Kidney epithelial cell (primary cell): ENCODE results near the gene MYOM1. TPM values are rescaled to one million over a fixed set of nuclear protein-coding genes. Genes with fewer than 3 reads are reported as not detected.

Source experiments
- DNase-seq: peaks from one replicate; pipeline ENCODE4 v3.0.0-alpha.2; 2010; ENCODE audit warnings: low read depth
- H3K27me3 ChIP-seq: 2 replicates; pipeline ENCODE4 v1.6.0; 2011; ENCODE audit warnings: low read length; ENCODE audit not compliant: control insufficient read depth, insufficient read depth
- H3K36me3 ChIP-seq: 2 replicates; pipeline ENCODE4 v1.5.1; 2011; ENCODE audit warnings: low read length; ENCODE audit not compliant: control insufficient read depth, insufficient read depth
- H3K4me3 ChIP-seq: 2 replicates; pipeline ENCODE4 v1.5.1; 2011; ENCODE audit warnings: low read depth, mild to moderate bottlenecking, control low read depth, low read length
- CTCF ChIP-seq: IDR thresholded peaks from 2 replicates; pipeline ENCODE4 v1.5.1; 2011; ENCODE audit warnings: mild to moderate bottlenecking, moderate library complexity, low read length, control low read depth, inconsistent platforms; ENCODE audit not compliant: insufficient read depth, poor library complexity, severe bottlenecking
- total RNA-seq: library from RNA; depleted of rRNA; stranded (reverse); fragments of >200 nt; gene quantifications from 2 replicates; pipeline ENCODE4 v1.2.3, GENCODE V29; 2015

MYOM1 gene
- total RNA-seq, 1 donor from 2014 or later: 0.04 TPM

DNA sequence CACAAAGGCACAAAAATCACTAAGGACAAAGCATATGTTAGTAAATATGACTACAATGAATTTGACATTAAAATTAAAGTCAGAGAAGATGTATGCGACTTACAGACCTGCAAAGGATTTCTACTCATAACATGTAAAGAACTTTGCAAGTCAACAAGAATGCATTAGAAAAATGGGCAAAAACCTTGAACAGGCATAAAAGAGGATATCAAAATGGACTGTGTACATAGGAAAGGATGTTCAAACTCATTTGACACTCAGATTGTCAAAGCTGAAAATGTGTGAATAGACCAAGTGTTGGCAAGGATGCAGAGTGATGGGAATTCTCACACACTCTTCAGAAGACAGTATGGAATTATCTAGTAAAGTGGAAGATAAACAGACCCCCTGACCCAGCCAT lies 94.9 kb downstream of the MYOM1 start:
- TF ChIP-seq CTCF: no peak
- no peak overlapping the region for H3K4me3 ChIP-seq
- H3K36me3 ChIP-seq: no peaks in the 10 kb centered on the region
- no peak for DNase-seq
- H3K27me3 ChIP-seq: no peaks in the 10 kb centered on the region

DNA sequence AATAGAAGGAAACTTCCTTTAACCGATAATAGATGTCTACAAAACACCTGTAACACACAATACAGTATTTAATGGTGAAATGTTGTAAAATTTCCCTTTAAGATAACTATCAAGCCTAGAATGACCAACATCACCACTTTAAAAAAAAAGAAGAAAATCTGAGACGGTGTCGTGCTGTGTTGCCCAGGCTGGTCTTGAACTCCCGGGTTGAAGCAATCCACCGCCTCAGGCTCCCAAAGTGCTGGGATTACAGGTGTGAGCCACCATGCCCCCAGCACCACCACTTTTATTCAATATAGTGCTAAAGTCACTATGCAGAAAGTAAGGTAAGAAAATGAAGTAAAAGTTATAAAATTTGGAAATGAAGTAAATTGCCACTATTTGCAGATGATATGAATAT lies 96.9 kb downstream of the MYOM1 start:
- H3K36me3 ChIP-seq: no peaks in the 10 kb centered on the region
- no peak for TF ChIP-seq CTCF

GRCh38 chr18:3121259-3121658 lies 98.5 kb downstream of the MYOM1 start:
- DNase-seq: no peak
- no peak overlapping the region for H3K4me3 ChIP-seq
- no peaks in the 10 kb centered on the region for H3K27me3 ChIP-seq
- H3K36me3 ChIP-seq: no peaks in the 10 kb centered on the region
- TF ChIP-seq CTCF: no peak

More for the DNA sequence above, 96.9 kb downstream of the MYOM1 start:
- no peaks in the 10 kb centered on the region for H3K27me3 ChIP-seq
- DNase-seq: no peak
- no peak overlapping the region for H3K4me3 ChIP-seq

GRCh38 chr18:3120356-3120755 lies 99.4 kb downstream of the MYOM1 start:
- no peak for DNase-seq
- TF ChIP-seq CTCF: no peak

DNA sequence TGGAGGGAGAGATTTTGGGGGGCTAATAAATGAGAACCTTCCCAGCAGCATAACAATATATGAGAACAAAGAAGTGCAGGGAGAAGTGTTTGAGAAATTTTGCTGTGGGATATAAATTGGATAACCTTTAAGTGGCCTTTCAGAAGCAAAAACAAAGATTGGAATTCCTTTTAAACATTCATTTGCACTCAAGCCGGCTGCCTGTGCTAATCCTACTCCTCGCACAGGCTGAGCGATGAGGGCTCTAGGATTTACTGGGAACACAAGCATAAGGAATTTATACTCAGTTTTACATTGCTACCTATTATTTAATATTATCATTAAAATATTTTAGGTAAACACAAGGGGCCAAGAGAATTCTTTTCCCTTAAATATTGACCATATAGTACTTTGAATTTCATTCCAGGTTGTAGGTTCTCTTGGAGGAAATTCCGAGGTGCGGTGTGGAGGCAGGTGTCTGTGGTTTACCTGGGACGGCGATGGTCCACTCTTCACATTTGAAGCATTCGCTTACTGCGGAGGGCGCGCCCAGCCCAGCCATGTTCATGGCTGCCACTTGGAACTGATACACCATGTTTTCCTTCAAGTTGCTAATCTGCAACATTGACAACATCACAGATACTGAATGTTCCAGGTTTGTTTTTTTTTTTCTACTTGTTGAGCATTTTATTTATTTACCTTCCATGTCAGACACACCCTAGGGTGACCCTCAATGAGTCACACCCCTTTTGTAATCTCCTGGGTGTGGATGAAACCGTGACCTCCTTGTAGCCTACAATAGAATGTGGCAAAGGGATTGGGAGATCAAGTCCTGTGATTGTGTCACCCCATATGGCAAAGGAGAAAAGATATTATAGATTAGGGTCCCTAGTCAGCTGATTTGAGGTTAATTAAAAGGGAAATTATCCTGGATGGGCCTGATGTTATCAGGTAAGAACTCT lies 100.1 kb downstream of the MYOM1 start:
- no peak for TF ChIP-seq CTCF
- DNase-seq: no peak
- Histone ChIP-seq H3K36me3 (no peaks in the 10 kb centered on the region), H3K27me3 (no peaks in the 10 kb centered on the region), H3K4me3 (no peak overlapping the region)

More at GRCh38 chr18:3120356-3120755, 99.4 kb downstream of the MYOM1 start:
- Histone ChIP-seq H3K36me3 (no peaks in the 10 kb centered on the region), H3K4me3 (no peak overlapping the region), H3K27me3 (no peaks in the 10 kb centered on the region)
